Bronchial epithelial cell (primary cell): ENCODE measurements around the gene KNSTRN. TPM values are rescaled to one million over a fixed set of nuclear protein-coding genes. Genes with fewer than 3 reads are reported as not detected.

ENCODE experiments used
- DNase-seq: peaks from one replicate; pipeline ENCODE4 v3.0.0-alpha.2; 2010; ENCODE audit warnings: low read depth
- FAIRE-seq: peaks from 2 replicates; lab custom pipeline; 2011; peaks lifted over from hg19 to GRCh38; lab: Jason Lieb, UNC
- H3K27me3 ChIP-seq: 2 replicates; pipeline ENCODE4 v1.5.1; 2011; ENCODE audit warnings: low read length; ENCODE audit not compliant: control insufficient read depth, insufficient read depth
- H3K36me3 ChIP-seq: 2 replicates; pipeline ENCODE4 v1.5.1; 2011; ENCODE audit warnings: low read length; ENCODE audit not compliant: control insufficient read depth, insufficient read depth
- H3K4me3 ChIP-seq: 2 replicates; pipeline ENCODE4 v1.5.1; 2011; ENCODE audit warnings: mild to moderate bottlenecking, low read depth, low read length, control low read depth
- CTCF ChIP-seq: IDR thresholded peaks from 2 replicates; pipeline ENCODE4 v1.5.1; 2011; ENCODE audit warnings: mild to moderate bottlenecking, moderate library complexity, low read length, control low read depth, inconsistent platforms; ENCODE audit not compliant: insufficient read depth, severe bottlenecking
- total RNA-seq: library from RNA; depleted of rRNA; stranded (reverse); fragments of >200 nt; gene quantifications from 2 replicates; pipeline ENCODE4 v1.2.1, GENCODE V29; 2014

KNSTRN gene
- total RNA-seq, 1 donor from 2014 or later, result 56.9 TPM

GRCh38 chr15:40413036-40413435, 30.5 kb downstream of the KNSTRN start:
- no peak overlapping the region for H3K4me3 ChIP-seq
- H3K27me3 ChIP-seq, result no peaks in the 10 kb centered on the region
- H3K36me3 ChIP-seq, result peaks cover 18% of the 10 kb centered on the region
- no peak for FAIRE-seq
- DNase-seq, result no peak
- TF ChIP-seq CTCF, result no peak

GRCh38 chr15:40414816-40415215, 32.3 kb downstream of the KNSTRN start:
- H3K27me3 ChIP-seq, result no peaks in the 10 kb centered on the region
- H3K36me3 ChIP-seq, result peaks cover 17% of the 10 kb centered on the region
- no peak overlapping the region for H3K4me3 ChIP-seq
- FAIRE-seq, result no peak
- no peak for DNase-seq
- no peak for TF ChIP-seq CTCF

GRCh38 chr15:40415226-40415625, 32.7 kb downstream of the KNSTRN start:
- Histone ChIP-seq H3K36me3 (peaks cover 17% of the 10 kb centered on the region), H3K27me3 (no peaks in the 10 kb centered on the region), H3K4me3 (no peak overlapping the region)
- no peak for TF ChIP-seq CTCF
- DNase-seq, result no peak
- no peak for FAIRE-seq

- peaks cover 17% of the 10 kb centered on the region for H3K36me3 ChIP-seq
Measured at GRCh38 chr15:40416056-40416455, 33.5 kb downstream of the KNSTRN start.

GRCh38 chr15:40418126-40418525, 35.6 kb downstream of the KNSTRN start:
- no peaks in the 10 kb centered on the region for H3K27me3 ChIP-seq
- H3K36me3 ChIP-seq, result peaks cover 9% of the 10 kb centered on the region
- DNase-seq (no peak), FAIRE-seq (no peak)
- H3K4me3 ChIP-seq, result no peak overlapping the region
- TF ChIP-seq CTCF, result no peak

More at GRCh38 chr15:40416056-40416455, 33.5 kb downstream of the KNSTRN start:
- FAIRE-seq, result no peak
- Histone ChIP-seq H3K27me3 (no peaks in the 10 kb centered on the region), H3K4me3 (no peak overlapping the region)
- TF ChIP-seq CTCF, result no peak
- DNase-seq, result no peak

- TF ChIP-seq CTCF, result no peak
Measured at GRCh38 chr15:40420071-40420713, 37.7 kb downstream of the KNSTRN start.

More at GRCh38 chr15:40420071-40420713, 37.7 kb downstream of the KNSTRN start:
- DNase-seq (no peak), FAIRE-seq (no peak)
- no peaks in the 10 kb centered on the region for H3K27me3 ChIP-seq
- H3K4me3 ChIP-seq, result no peak overlapping the region
- H3K36me3 ChIP-seq, result peaks cover 9% of the 10 kb centered on the region
